Keratinocyte (primary cell): ENCODE data around the gene CREB5. TPM values are rescaled to one million over a fixed set of nuclear protein-coding genes. Genes with fewer than 3 reads are reported as not detected.
A peak's percentile ranks its signal among the peaks of the same experiment; 100 is the strongest.

ENCODE experiments used
- DNase-seq: peaks from one replicate; pipeline ENCODE4 v3.0.0-alpha.2; 2011; ENCODE audit warnings: low read depth, missing footprints, low spot score
- FAIRE-seq: peaks from 2 replicates; lab custom pipeline; 2011; peaks lifted over from hg19 to GRCh38; lab: Jason Lieb, UNC
- H2AFZ ChIP-seq: 2 replicates; pipeline ENCODE4 v1.6.0; 2012; ENCODE audit warnings: low read length, control low read depth, inconsistent platforms; ENCODE audit not compliant: control insufficient read depth
- H3K27ac ChIP-seq: 2 replicates; pipeline ENCODE4 v1.5.1; 2011; ENCODE audit warnings: low read length; ENCODE audit not compliant: control insufficient read depth, insufficient read depth
- H3K27me3 ChIP-seq: 3 replicates; pipeline ENCODE4 v1.6.0; 2011; ENCODE audit warnings: low read length; ENCODE audit not compliant: control insufficient read depth, insufficient read depth; ENCODE audit errors: extremely low read depth
- H3K36me3 ChIP-seq, 2 experiments: 2 replicates in 1 of 2; 3 replicates in 1 of 2; pipeline ENCODE4 v1.5.1; 2011; ENCODE audit warnings: low read length in 2 of 2, mild to moderate bottlenecking in 1 of 2; ENCODE audit not compliant: control insufficient read depth in 2 of 2, insufficient read depth in 2 of 2; ENCODE audit errors: extremely low read depth in 1 of 2
- H3K4me1 ChIP-seq: 3 replicates; pipeline ENCODE4 v1.5.1; 2011; ENCODE audit warnings: low read length; ENCODE audit not compliant: control insufficient read depth, insufficient read depth; ENCODE audit errors: extremely low read depth
- H3K4me2 ChIP-seq: 3 replicates; pipeline ENCODE4 v1.6.0; 2011; ENCODE audit warnings: low read depth, low read length; ENCODE audit not compliant: control insufficient read depth, insufficient read depth; ENCODE audit errors: extremely low read depth
- H3K4me3 ChIP-seq, 3 experiments: fragments of 200-600 bp in 1 of 3; sonication (generic) in 1 of 3; 2 replicates in 2 of 3; 3 replicates in 1 of 3; pipeline ENCODE4 v1.5.1; 2011 to 2016; ENCODE audit warnings: low read length in 3 of 3, mild to moderate bottlenecking in 3 of 3, control low read depth in 2 of 3, inconsistent platforms in 1 of 3, low read depth in 1 of 3, mixed read lengths in 1 of 3, mixed run types in 1 of 3, moderate library complexity in 1 of 3; ENCODE audit not compliant: control insufficient read depth in 2 of 3, insufficient read depth in 2 of 3; ENCODE audit errors: extremely low read depth in 1 of 3
- H3K79me2 ChIP-seq: 2 replicates; pipeline ENCODE4 v1.6.0; 2012; ENCODE audit warnings: low read length; ENCODE audit not compliant: control insufficient read depth, insufficient read depth
- H3K9ac ChIP-seq: 3 replicates; pipeline ENCODE4 v1.6.0; 2011; ENCODE audit warnings: low read length; ENCODE audit not compliant: control insufficient read depth, insufficient read depth; ENCODE audit errors: extremely low read depth
- H3K9me1 ChIP-seq: 3 replicates; pipeline ENCODE4 v1.6.0; 2011; ENCODE audit warnings: low read length; ENCODE audit not compliant: control insufficient read depth, insufficient read depth; ENCODE audit errors: extremely low read depth
- H3K9me3 ChIP-seq: 2 replicates; pipeline ENCODE4 v1.5.1; 2012; ENCODE audit warnings: low read depth, low read length; ENCODE audit not compliant: control insufficient read depth
- H4K20me1 ChIP-seq: 3 replicates; pipeline ENCODE4 v1.6.0; 2011; ENCODE audit warnings: low read length; ENCODE audit not compliant: control insufficient read depth, insufficient read depth; ENCODE audit errors: extremely low read depth
- CTCF ChIP-seq, 3 experiments: IDR thresholded peaks in 1 of 3; conservative IDR thresholded peaks in 1 of 3; optimal IDR thresholded peaks in 1 of 3; 2 replicates in 2 of 3; 3 replicates in 1 of 3; pipeline versions ENCODE3 to v1.5.1; 2011; ENCODE audit warnings: low read length in 3 of 3, mild to moderate bottlenecking in 3 of 3, moderate library complexity in 2 of 3, control low read depth in 1 of 3, inconsistent platforms in 1 of 3; ENCODE audit not compliant: insufficient read depth in 2 of 3; ENCODE audit errors: extremely low read depth in 1 of 3
- EZH2 ChIP-seq: IDR thresholded peaks from one replicate; pipeline ENCODE4 v1.6.1; 2012; ENCODE audit warnings: inconsistent platforms, mild to moderate bottlenecking, low read length, moderate library complexity
- dilution Hi-C: fragments of 300-500 bp; cut with MboI; formaldehyde crosslinking; loops from one replicate; pipeline ENCODE4 v1.7.0; 2020; ENCODE audit warnings: low sequenced_read_pairs; ENCODE audit not compliant: extremely low pct_ligation_motif_present
- polyA plus RNA-seq, 5 experiments: library from polyadenylated mRNA; depleted of rRNA in 3 of 5; stranded (reverse) in 3 of 5; stranded (forward) in 1 of 5; unstranded in 1 of 5; fragments of >200 nt; gene quantifications; 1 replicate in 1 of 5; 2 replicates in 3 of 5; 3 replicates in 1 of 5; pipeline versions ENCODE4 v1.2.1 to v1.2.3, GENCODE V29; 2011 to 2012; ENCODE audit warnings: missing spikeins in 2 of 5, low read depth in 1 of 5, low replicate concordance in 1 of 5

Gene CREB5
- polyA plus RNA-seq, 1 donor (not counting 4 experiments of a cell fraction or from before 2014, with no cell fraction given): 7.9 TPM

- Histone ChIP-seq H3K9ac (no peak overlapping the region), H4K20me1 (no peaks in the 10 kb centered on the region), H3K4me3 (no peak overlapping the region), H3K4me1 (no peaks in the 10 kb centered on the region), H3K9me3 (no peaks in the 10 kb centered on the region), H2AFZ (no peak overlapping the region), H3K9me1 (no peaks in the 10 kb centered on the region), H3K27me3 (peaks cover 11% of the 10 kb centered on the region), H3K27ac (no peak overlapping the region), H3K4me2 (no peak overlapping the region), H3K79me2 (no peaks in the 10 kb centered on the region), H3K36me3 (no peaks in the 10 kb centered on the region)
- TF ChIP-seq CTCF (optimal IDR thresholded peaks at IDR 0.05 in 1 of 3, IDR thresholded peaks at IDR 0.05 in 1 of 3, conservative IDR thresholded peaks at IDR 0.05 in 1 of 3; ENCODE audit: extremely low read depth in 1 of 3, insufficient read depth in 2 of 3, low read length in 3 of 3) (no peak), EZH2 (peak; percentile 39)
- dilution Hi-C loops: no loop called here
- DNase-seq (no peak), FAIRE-seq (no peak)
Observed at GRCh38 chr7:28544453-28545117, 132.3 kb downstream of the CREB5 start.

GRCh38 chr7:28546067-28546466, 133.7 kb downstream of the CREB5 start:
- no peaks in the 10 kb centered on the region for H3K36me3 ChIP-seq
- H3K9me1 ChIP-seq: no peaks in the 10 kb centered on the region
- H4K20me1 ChIP-seq: no peaks in the 10 kb centered on the region
- no peak overlapping the region for H3K4me2 ChIP-seq
- H3K4me3 ChIP-seq: no peak overlapping the region
- no peaks in the 10 kb centered on the region for H3K9me3 ChIP-seq
- no peaks in the 10 kb centered on the region for H3K79me2 ChIP-seq
- no peak for DNase-seq
- H3K4me1 ChIP-seq: no peaks in the 10 kb centered on the region
- no peak overlapping the region for H3K9ac ChIP-seq
- TF ChIP-seq EZH2 (no peak), CTCF (optimal IDR thresholded peaks at IDR 0.05 in 1 of 3, IDR thresholded peaks at IDR 0.05 in 1 of 3, conservative IDR thresholded peaks at IDR 0.05 in 1 of 3; ENCODE audit: extremely low read depth in 1 of 3, insufficient read depth in 2 of 3, low read length in 3 of 3) (no peak)
- H3K27me3 ChIP-seq: peaks cover 24% of the 10 kb centered on the region
- dilution Hi-C loops: no loop called here
- H2AFZ ChIP-seq: no peak overlapping the region
- no peak for FAIRE-seq
- no peak overlapping the region for H3K27ac ChIP-seq
